HG03025 (cell line): ENCODE measurements around the gene RNF123.

Source experiments
- ATAC-seq: cut with Tn5 transposase; IDR thresholded peaks from one replicate; pipeline ENCODE4 v1.9.1; 2021; ENCODE audit warnings: mild to moderate bottlenecking, moderate library complexity; ENCODE audit not compliant: unreplicated experiment, low FRiP score

The RNF123 gene

DNA sequence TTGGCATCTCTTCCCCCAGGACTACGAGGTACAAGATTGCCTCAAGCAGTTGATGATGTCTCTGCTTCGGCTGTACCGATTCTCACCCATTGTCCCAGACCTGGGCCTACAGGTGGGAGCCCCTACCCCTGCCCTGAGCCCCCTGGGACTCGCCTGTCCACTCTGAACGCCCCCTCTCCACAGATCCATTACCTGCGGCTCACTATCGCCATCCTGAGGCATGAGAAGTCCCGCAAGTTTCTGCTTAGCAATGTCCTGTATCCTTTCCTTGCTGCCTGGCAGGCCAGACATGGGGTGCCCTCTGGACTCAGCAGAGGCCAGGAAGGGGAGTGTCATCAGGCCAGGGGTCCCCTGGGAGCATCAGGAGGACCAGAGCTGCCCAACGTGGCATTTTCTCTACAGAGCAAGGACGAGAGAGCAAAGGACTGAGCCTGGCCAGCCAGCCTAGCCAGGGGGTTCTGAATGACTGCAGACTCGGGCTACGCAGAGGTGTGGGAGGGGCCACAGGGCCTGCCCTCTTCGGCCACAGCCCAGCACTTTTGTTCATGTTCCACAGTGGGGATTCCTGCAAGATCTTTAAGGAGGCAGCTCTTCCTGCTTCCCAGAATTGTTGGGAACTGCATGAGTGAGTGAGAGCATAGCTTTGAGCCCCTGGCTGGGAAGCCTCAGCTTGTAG is 11.2 kb downstream of the RNF123 start:
- no peak for ATAC-seq

DNA sequence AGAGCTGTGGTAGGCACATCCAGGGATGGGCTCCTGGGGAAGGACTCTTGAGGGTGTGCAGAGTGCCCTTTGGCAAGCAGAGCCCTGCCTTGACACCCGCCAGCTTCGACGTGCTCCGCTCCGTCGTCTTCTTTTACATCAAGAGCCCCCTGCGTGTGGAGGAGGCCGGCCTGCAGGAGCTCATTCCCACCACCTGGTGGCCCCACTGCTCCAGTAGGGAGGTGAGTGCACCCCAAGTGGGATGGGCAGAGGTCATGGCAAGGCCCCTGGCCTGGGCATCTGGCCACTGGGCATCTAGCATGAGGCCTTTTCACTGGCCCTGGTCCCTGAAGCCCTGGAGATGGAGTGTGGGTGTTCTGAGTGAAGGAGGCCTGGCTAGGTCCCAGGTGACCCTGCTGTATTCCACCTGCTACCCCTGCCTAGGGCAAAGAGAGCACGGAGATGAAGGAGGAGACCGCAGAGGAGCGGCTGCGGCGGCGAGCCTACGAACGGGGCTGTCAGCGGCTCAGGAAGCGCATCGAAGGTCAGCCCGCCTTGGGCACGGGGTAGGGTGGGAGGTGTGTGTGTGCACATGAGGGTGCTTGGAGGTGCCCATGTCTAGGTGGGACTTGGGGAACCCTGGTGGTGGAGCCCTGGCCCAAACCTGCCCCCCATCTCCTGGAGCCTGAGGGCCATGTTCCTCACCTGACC is 12.2 kb downstream of the RNF123 start:
- no peak for ATAC-seq

- ATAC-seq = no peak
Measured at GRCh38 chr3:49702672-49703071, 13.3 kb downstream of the RNF123 start.

DNA sequence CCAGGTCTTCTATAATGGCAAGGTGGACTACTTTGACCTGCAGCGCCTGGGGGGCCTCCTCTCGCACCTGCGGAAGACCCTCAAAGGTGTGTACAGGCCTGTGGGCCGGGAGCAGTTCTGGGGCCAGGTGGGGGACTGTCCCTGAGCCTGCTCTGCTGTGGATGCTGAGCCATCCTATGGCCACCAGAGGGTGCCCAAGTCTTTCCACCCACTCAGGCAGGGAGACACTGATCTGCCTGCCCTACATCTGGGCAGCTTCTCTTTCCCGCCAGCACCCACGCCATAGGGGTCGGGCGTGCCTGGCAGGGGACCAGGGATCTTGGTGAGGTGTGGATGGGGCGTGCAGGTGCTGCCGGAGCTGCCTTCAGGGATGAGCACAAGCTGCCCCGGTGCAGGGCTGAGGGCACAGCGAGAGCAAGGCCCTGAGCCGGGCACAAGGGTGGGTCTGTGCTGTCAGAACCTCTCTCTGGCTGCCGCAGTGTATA is 14.1 kb downstream of the RNF123 start:
- ATAC-seq = no peak

DNA sequence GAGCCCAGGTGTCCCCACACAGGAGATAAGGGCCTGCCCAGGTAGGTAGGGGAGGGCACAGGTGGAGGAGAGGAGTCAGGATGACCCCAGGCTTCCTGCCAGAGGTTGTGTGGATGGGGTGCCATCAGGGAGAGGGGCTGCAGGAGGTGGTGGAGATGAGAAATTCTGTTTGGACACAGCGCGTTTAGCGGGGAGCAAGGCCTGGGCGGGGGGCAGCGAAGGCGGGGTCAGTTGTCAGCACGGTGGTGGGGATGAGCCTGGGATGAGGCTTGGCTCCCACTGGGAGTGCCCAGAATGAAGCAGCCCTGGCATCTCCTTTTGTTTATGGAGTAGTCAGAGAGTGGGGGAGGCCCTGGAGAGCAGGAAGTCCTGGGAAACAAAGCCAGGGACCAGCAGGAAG is 14.6 kb downstream of the RNF123 start:
- no peak for ATAC-seq

GRCh38 chr3:49704629-49705028 is 15.3 kb downstream of the RNF123 start:
- no peak for ATAC-seq

DNA sequence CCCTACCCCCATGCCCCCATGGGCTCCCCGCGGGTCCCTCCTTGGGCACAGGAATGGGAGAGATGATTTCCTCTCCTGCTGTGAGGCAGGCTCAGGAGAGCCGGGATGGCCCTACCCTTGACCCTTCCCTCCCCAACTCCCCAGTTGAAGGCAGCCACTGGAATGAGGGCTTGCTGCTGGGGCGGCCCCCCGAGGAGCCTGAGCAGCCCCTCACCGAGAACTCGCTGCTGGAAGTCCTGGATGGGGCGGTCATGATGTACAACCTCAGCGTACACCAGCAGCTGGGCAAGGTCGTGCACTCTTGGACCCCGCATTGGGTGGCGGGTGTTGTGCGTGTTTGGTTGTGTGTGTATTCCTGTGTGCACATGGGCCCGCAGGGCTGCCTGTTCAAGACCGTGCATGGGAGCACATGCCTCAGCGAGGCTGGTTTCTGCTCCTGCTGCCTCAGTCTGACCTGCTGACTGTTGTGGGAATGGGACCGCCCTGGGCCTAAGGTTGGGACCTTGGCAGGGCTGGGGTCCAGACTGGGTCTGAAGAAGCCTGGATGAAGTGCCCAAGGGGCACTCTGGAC is 16.1 kb downstream of the RNF123 start:
- ATAC-seq = no peak

GRCh38 chr3:49706456-49707112 is 17.2 kb downstream of the RNF123 start:
- ATAC-seq = no peak

DNA sequence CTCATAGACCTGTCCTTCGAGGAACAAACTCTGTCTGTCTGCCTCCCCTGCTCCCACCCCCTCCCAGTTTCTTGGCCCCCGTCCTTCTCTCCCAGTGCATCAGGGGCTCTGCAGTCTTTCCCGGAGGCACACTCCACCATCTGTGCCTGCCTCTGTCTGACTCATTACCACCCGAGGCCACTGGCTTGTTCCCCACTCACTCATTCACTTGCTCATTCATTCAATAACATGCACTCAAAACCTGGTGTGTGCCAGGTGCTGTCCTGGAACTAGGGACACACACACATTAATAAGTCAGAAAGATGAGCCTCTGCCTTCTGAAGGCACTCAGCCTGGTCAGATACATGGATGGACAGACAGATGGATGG is 17.7 kb downstream of the RNF123 start:
- no peak for ATAC-seq

DNA sequence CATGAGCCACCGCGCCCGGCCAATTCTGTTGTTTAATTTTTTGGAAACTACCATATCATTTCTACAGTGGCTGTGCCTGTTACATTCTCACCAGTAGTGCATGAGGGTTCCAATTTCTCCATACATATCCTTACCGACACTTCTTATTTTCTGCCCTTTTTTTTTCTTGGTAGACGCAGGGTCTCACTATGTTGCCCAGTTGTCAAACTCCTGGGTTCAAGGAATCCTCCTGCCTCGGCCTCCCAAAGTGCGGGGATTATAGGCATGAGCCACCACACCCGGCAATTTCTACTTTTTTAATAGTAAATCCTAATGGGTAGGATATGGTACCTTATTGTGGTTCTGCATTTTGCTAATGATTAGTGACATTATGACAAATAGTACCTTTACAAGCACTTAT is 20.5 kb downstream of the RNF123 start:
- no peak for ATAC-seq

- ATAC-seq = no peak
Measured at GRCh38 chr3:49711489-49711888, 22.1 kb downstream of the RNF123 start.

DNA sequence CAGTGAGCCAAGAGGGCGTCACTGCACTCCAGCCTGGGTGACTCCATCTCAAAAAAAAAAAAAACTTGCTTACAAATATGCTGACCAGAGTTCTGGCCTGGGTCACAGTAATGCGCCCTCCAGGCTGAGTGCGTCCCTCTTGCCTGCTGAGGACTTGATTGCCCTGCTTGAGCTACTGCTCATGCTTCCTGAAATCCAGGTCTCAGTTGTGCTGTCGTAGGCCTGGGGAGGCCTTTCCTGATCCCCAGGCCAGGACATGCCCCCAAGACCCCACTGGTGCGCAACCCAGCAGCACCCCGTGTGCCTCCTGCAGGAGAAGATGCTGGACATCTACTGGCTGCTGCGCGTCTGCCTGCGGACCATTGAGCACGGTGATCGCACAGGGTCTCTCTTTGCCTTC is 22.8 kb downstream of the RNF123 start:
- no peak for ATAC-seq

DNA sequence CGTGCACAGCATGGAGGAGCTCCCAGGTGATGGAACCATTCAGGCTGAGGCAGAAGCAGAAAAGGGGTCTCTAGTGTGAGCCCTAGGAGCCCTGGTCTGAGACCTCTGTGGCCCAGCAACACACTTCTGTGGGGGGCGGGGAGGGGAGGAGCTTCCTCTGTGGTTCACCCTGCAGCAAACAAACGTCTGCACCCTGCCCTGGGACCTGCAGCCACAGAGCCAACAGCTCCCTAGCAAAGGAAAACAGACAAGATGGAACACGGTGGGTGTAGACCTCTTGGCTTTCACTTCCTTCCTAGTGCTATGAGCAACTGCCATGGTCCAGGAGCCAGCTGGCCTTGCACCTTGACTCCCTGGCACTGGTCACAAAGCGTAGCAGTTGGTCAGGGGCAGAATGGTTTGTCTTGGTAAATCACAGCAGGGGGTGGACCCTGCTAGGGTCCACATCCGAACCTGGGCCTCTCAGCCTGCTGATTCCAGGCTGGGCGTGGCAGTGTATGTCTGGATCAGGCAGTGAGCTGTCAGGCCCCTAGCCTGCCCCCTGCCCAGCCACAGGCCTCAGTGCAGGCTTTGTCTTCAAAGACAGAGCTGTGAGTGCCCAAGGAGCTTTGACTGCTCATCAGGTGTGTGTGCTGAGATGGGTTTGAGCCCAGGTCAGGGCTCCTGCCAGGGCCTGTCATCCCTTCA is 23.4 kb downstream of the RNF123 start:
- ATAC-seq = no peak

GRCh38 chr3:49713336-49714105 is 24.2 kb downstream of the RNF123 start:
- no peak for ATAC-seq

DNA sequence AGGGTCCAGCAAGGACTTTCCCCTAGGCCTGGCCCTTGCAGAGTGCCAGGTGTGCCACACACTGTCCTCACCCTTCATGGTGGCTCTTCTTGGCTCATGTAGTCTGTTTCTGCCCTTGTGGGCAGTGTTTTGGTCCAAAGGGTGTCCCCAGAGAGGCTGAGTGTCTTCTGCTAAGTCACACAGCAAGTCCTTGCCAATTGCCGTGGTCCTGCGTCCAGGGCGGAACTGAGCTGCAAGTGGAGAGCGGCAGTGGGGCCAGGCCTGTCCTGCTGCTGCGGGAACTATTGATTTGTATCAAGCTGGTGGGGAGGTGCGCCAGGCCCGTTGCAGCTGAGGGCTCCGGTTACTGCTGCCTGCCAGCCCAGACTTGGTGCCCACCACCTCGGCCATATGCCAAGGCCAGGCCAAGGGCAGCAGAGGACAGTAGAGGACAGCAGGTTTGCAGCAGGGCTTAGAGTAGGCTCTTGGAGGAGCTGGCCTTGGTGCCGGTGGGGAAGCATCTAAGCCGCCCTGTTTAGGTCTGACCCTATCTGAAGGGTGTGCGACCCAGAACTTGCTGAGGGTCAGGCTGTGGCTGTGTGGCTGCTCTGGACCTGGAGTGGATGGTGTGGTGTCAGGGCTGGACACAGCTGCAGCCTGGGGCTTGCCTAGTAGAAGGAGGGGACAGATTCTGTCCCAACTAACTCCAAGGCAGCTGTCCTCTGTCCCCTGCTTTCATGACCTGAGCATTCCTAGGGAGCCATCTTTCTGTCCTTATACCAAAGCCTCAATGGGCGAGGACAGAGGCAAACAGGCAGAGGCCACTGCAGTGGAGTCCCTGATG is 25.6 kb downstream of the RNF123 start:
- ATAC-seq = no peak

GRCh38 chr3:49715611-49716121 is 26.3 kb downstream of the RNF123 start:
- no peak for ATAC-seq

GRCh38 chr3:49716169-49716568 is 26.8 kb downstream of the RNF123 start:
- no peak for ATAC-seq

DNA sequence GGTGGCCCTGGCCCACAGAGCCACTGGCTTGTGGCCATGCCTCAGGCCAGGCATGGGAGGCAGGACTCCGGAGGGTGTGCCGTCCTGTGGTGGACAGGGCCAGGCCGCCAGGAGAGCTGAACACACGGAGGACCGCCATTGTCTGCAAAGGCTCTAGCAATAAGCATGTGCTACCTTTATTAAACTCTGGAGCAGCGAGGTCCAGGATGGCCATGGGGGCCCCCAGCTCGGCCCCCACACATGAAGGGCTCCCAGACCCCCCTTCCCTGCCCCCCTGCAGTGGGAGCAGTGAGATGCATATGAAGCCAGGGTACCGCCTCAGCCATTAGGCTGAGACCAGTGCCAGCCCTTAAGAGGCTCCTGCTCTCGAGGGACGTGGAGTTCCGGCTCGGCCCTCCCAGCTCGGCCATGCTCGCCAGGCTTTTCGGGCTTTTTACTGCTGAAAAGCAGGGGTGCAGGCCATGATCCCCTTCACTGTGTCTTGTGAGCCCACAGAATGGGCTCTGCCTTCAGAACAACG is 27.4 kb downstream of the RNF123 start:
- ATAC-seq = no peak
